B cell (primary cell): ENCODE results near the gene ORC4. TPM values are rescaled to one million over a fixed set of nuclear protein-coding genes. Genes with fewer than 3 reads are reported as not detected.

Experiments
- ATAC-seq: fragments of 200-7000 bp; cut with Tn5 transposase; one replicate; pipeline ENCODE4 v1.10.0; 2021; ENCODE audit warnings: low read depth, mild to moderate bottlenecking, moderate number of reproducible peaks, moderate library complexity
- CTCF ChIA-PET: fragments of 350-600 bp; sonication (Branson Sonifier 250); formaldehyde crosslinking; loops from one replicate; lab custom pipeline; 2021; ENCODE audit warnings: antibody characterized with exemption, inconsistent platforms; lab: Charles Lee
- POLR2A ChIA-PET: fragments of 350-600 bp; sonication (Branson Sonifier 250); formaldehyde crosslinking; loops from one replicate; lab custom pipeline; 2021; ENCODE audit warnings: antibody characterized with exemption; lab: Charles Lee
- DNase-seq: peaks from one replicate; pipeline ENCODE4 v3.0.0; 2013
- H2AFZ ChIP-seq: 2 replicates; pipeline ENCODE4 v1.6.1; 2012; ENCODE audit warnings: mild to moderate bottlenecking, low read depth, low read length; ENCODE audit not compliant: insufficient read depth, poor library complexity, severe bottlenecking
- H3K27ac ChIP-seq, 2 donors: 1 replicate in 1 of 2; 2 replicates in 1 of 2; pipeline ENCODE4 v1.5.1; 2012 to 2013; ENCODE audit warnings: low read length in 2 of 2, mild to moderate bottlenecking in 2 of 2, moderate library complexity in 1 of 2
- H3K27me3 ChIP-seq, 4 experiments: fragments of 200-600 bp in 1 of 4; sonication (generic) in 1 of 4; replicated peaks in 1 of 4; 1 replicate in 2 of 4; 2 replicates in 2 of 4; pipeline versions ENCODE4 v1.6.1 to v1.7.0; 2013 to 2016; ENCODE audit warnings: low read length in 3 of 4, mild to moderate bottlenecking in 2 of 4, mixed read lengths in 1 of 4, moderate library complexity in 1 of 4; ENCODE audit not compliant: insufficient read depth in 4 of 4, control insufficient read depth in 3 of 4; ENCODE audit errors: control extremely low read depth in 1 of 4
- H3K36me3 ChIP-seq, 2 experiments: replicated peaks in 1 of 2; 1 replicate in 1 of 2; 2 replicates in 1 of 2; pipeline versions ENCODE4 v1.6.1 to v1.7.1; 2013; ENCODE audit warnings: low read length in 1 of 2; ENCODE audit not compliant: insufficient read depth in 2 of 2, control insufficient read depth in 1 of 2; ENCODE audit errors: control extremely low read depth in 1 of 2, extremely low read depth in 1 of 2
- H3K4me1 ChIP-seq, 2 donors: fragments of 200-600 bp in 1 of 2; sonication (generic) in 1 of 2; 1 replicate in 1 of 2; 2 replicates in 1 of 2; pipeline versions ENCODE4 v1.5.1 to v1.6.1; 2013 to 2017; ENCODE audit warnings: low read length in 2 of 2; ENCODE audit not compliant: control insufficient read depth in 2 of 2, insufficient read depth in 2 of 2
- H3K4me2 ChIP-seq: replicated peaks from 2 replicates; pipeline ENCODE3; 2012; ENCODE audit warnings: mild to moderate bottlenecking, low read depth, low read length; ENCODE audit not compliant: poor library complexity, severe bottlenecking
- H3K4me3 ChIP-seq, 5 experiments: fragments of 200-600 bp in 1 of 5; sonication (generic) in 1 of 5; 1 replicate in 3 of 5; 2 replicates in 2 of 5; pipeline versions ENCODE4 v1.5.1 to v1.7.0; 2011 to 2016; ENCODE audit warnings: low read length in 4 of 5, mild to moderate bottlenecking in 4 of 5, low read depth in 2 of 5, control low read depth in 1 of 5, moderate library complexity in 1 of 5; ENCODE audit not compliant: insufficient read depth in 1 of 5; ENCODE audit errors: control extremely low read depth in 1 of 5, extremely low read depth in 1 of 5
- H3K79me2 ChIP-seq: fragments of 200-600 bp; sonication (generic); one replicate; pipeline ENCODE4 v1.6.0; 2016; ENCODE audit warnings: low read length; ENCODE audit not compliant: control insufficient read depth, insufficient read depth
- H3K9ac ChIP-seq: fragments of 200-600 bp; sonication (generic); 2 replicates; pipeline ENCODE4 v1.6.1; 2017; ENCODE audit warnings: mild to moderate bottlenecking, low read length, moderate library complexity
- H3K9me3 ChIP-seq, 3 donors: one replicate each; pipeline versions ENCODE4 v1.6.1 to v1.7.1; 2013; ENCODE audit warnings: low read length in 2 of 3; ENCODE audit not compliant: control insufficient read depth in 2 of 3, insufficient read depth in 1 of 3; ENCODE audit errors: control extremely low read depth in 1 of 3
- H4K20me1 ChIP-seq: 2 replicates; pipeline ENCODE4 v1.6.0; 2012; ENCODE audit warnings: mild to moderate bottlenecking, low read length; ENCODE audit not compliant: insufficient read depth, control insufficient read depth, poor library complexity, severe bottlenecking
- H3K27ac Mint-ChIP-seq: one replicate; pipeline ENCODE4 v1.8.0; 2021; ENCODE audit warnings: mixed read lengths
- H3K27me3 Mint-ChIP-seq: one replicate; pipeline ENCODE4 v1.8.0; 2021; ENCODE audit warnings: mixed read lengths
- H3K4me1 Mint-ChIP-seq: one replicate; pipeline ENCODE4 v1.8.0; 2021; ENCODE audit warnings: mixed read lengths
- H3K4me3 Mint-ChIP-seq: one replicate; pipeline ENCODE4 v1.8.0; 2021; ENCODE audit warnings: mixed read lengths
- H3K9me3 Mint-ChIP-seq: one replicate; pipeline ENCODE4 v1.8.0; 2022; ENCODE audit warnings: mixed read lengths; ENCODE audit not compliant: insufficient read depth
- CTCF ChIP-seq: fragments of 200-600 bp; IDR thresholded peaks from one replicate; pipeline ENCODE4 v1.8.0; 2022; ENCODE audit warnings: antibody characterized with exemption, mild to moderate bottlenecking
- EZH2 ChIP-seq: IDR thresholded peaks from 2 replicates; pipeline ENCODE4 v1.6.1; 2012; ENCODE audit warnings: borderline replicate concordance, low read depth, mild to moderate bottlenecking, moderate library complexity, low read length; ENCODE audit not compliant: insufficient read depth, poor library complexity, severe bottlenecking
- WGBS: methylation state at CpG from one replicate; pipeline ENCODE4 v1.1.5; 2013; ENCODE audit warnings: missing lambda C conversion rate; ENCODE audit not compliant: insufficient coverage; 5-methylcytosine and 5-hydroxymethylcytosine counted together
- intact Hi-C: fragments of 100-400 bp; cut with micrococcal nuclease; formaldehyde crosslinking; loops from one replicate; pipeline ENCODE4 v1.10.0; 2022
- polyA plus RNA-seq: library from polyadenylated mRNA; depleted of rRNA; stranded (reverse); fragments of >200 nt; gene quantifications from 2 replicates; pipeline ENCODE4 v1.2.3, GENCODE V29; 2012
- total RNA-seq, 2 donors: library from RNA; stranded (reverse); fragments of 120-200 nt in 1 of 2; gene quantifications; 1 replicate in 1 of 2; 2 replicates in 1 of 2; pipeline versions ENCODE4 v1.2.3 to v1.2.4, GENCODE V29; 2013 to 2022

Gene ORC4
- total and polyA plus RNA-seq, 2 donors (not counting 1 experiment from before 2014, with no cell fraction given), result 31.5 to 48.9 TPM

- Histone ChIP-seq H3K4me2 (no peak overlapping the region), H2AFZ (no peak overlapping the region), H3K4me3 (no peak overlapping the region), H3K27me3 (no peaks in the 10 kb centered on the region), H3K4me1 (no peaks in the 10 kb centered on the region), H3K9me3 (no peaks in the 10 kb centered on the region), H3K36me3 (no peaks in the 10 kb centered on the region), H3K79me2 (no peaks in the 10 kb centered on the region), H4K20me1 (no peaks in the 10 kb centered on the region), H3K9ac (no peak overlapping the region), H3K27ac (no peak overlapping the region)
- Mint-ChIP-seq H3K4me3 (no peak overlapping the region), H3K9me3 (no peaks in the 10 kb centered on the region), H3K4me1 (no peaks in the 10 kb centered on the region), H3K27ac (no peak overlapping the region), H3K27me3 (no peaks in the 10 kb centered on the region)
- WGBS, result no CpG with 5 or more reads among the region's 2 CpGs
- CTCF ChIA-PET, result interaction anchor here (0.5 to 5.5 kb wide), 15 partner anchors 9 to 1177 kb away, joined by 3 to 150 read pairs (median 4); partner anchors contain the start of gene ACVR2A
- TF ChIP-seq EZH2 (no peak), CTCF (peak; percentile 96)
- intact Hi-C loops, result loop anchor here (1.0 kb wide), 1 partner anchor 870 kb away; no protein-coding TSS in a partner anchor
- POLR2A ChIA-PET, result no interaction called here
- DNase-seq, result peak; percentile 63
- ATAC-seq, result no peak
Observed at GRCh38 chr2:147910990-147911473, 109.5 kb downstream of the ORC4 start.

GRCh38 chr2:147909178-147909577, 111.4 kb downstream of the ORC4 start:
- ATAC-seq, result no peak
- no peaks in the 10 kb centered on the region for H3K9me3 Mint-ChIP-seq
- H3K27me3 Mint-ChIP-seq, result no peaks in the 10 kb centered on the region
- H3K36me3 ChIP-seq, result no peaks in the 10 kb centered on the region
- ChIA-PET CTCF (interaction anchor here (0.5 to 5.5 kb wide), 7 partner anchors 12 to 1442 kb away, joined by 3 to 150 read pairs (median 4); no protein-coding TSS in a partner anchor), POLR2A (no interaction called here)
- H3K27ac ChIP-seq, result no peak overlapping the region
- H3K79me2 ChIP-seq, result no peaks in the 10 kb centered on the region
- intact Hi-C loops, result no loop called here
- no peak overlapping the region for H3K4me2 ChIP-seq
- no peak overlapping the region for H3K4me3 Mint-ChIP-seq
- H3K4me3 ChIP-seq, result no peak overlapping the region
- no CpG with 5 or more reads among the region's 2 CpGs for WGBS
- no peak for DNase-seq
- H3K27ac Mint-ChIP-seq, result no peak overlapping the region
- TF ChIP-seq CTCF, result no peak
- TF ChIP-seq EZH2, result no peak
- H3K9me3 ChIP-seq, result no peaks in the 10 kb centered on the region
- H4K20me1 ChIP-seq, result no peaks in the 10 kb centered on the region
- no peak overlapping the region for H3K9ac ChIP-seq
- H3K27me3 ChIP-seq, result no peaks in the 10 kb centered on the region
- no peaks in the 10 kb centered on the region for H3K4me1 ChIP-seq
- H2AFZ ChIP-seq, result no peak overlapping the region
- no peaks in the 10 kb centered on the region for H3K4me1 Mint-ChIP-seq
